DMS79 treated with DMSO at 0.1 percent for 48 hours (cell line): ENCODE data around the gene POU2F3.
"Not testable (repeated sequence)": the region's sequence is repeated elsewhere in the genome, so short reads cannot be mapped to it uniquely, and the experiment has no call there.

Source experiments
- DNase-seq: peaks from one replicate; lab custom pipeline; 2025; lab: John Stamatoyannopoulos, UW

The POU2F3 gene

DNA sequence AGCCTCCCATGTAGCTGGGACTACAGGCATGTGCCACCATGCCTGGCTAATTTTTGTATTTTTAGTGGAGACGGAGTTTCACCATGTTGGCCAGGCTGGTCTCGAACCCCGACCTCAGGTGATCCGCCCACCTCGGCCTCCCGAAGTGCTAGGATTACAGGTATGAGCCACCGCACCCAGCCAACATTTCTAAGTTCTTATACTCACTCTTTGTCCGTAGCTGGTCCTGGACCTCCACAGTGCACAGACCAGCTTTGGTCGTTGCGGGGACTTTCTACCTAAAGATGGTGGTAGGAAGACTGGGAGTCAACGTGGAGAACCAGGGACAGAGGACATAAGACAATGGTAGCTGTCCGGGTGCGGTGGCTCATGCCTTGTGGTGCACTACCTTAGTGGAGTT lies 13.4 kb downstream of the POU2F3 start:
- not testable (repeated sequence) for DNase-seq

DNA sequence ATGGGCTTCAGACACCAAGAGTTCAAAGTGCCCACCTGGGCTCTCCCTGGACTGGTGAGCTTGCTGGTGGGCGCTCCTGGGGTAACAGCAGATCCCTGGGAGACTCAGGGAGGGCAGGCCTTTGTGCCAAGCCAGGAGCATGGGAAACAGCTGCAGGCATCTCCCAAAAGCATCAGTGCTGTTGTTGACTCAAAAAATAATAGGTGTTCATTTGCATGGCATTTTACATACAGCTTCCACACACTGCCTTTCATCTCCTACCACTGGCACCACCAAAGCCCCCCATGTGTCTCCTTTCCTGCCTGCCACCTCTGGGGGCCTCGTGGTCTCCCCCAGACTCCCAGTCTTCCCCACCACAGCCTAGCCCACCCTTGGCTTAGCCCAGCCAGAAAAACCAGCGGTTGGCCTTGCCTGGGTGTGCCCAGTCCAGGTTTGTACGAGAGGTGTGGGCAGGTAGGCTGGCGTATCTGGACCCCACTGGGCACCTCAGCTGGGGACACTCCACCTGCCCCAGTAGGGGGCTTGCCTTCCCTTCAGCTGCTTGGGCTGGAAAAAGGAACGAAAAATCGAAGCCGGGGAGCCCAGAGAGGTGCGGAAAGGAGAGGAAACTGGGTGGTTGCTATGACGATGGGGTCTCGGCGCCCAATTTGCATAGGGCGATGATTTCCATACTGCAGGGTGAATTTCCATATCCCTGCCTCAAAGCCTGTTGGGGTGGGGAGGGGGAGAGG lies 15.0 kb downstream of the POU2F3 start:
- DNase-seq: peak; percentile 27

DNA sequence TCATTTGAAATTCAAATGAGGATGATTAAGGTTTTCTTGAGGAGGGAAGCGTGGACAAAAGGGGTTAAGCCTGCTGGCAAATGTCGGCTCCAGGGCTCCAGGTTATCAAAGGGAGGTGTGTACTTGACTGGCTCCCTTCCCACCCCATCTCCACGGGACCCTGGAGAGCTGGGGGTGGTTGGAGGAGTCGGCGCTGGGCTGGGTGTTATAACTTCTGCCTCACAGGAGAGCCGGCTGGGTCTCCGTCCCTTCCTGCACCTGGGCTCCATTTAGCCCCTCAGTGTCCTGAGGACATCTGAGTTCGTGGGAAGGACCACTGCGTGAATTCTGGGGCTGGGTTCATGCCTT lies 15.6 kb downstream of the POU2F3 start:
- no peak for DNase-seq

DNA sequence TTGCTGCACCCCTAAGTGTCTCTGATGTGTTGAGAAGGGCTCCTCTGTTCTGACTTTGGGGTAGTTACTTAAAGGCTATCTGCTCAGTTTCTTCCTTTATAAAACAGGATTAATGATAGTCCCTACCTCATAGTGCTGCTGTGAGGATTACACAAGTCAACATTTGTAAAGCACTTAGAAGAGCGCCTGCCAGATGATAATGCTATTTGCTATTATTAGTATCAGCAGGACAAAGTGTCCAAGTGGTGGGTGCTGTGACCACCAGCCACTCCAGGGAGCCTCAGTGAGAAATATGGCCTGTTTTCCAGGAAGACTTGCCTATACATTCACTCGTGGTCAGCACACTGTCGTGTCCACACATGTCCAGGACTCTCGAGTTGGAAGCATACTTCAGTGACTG lies 16.2 kb downstream of the POU2F3 start:
- DNase-seq: no peak

DNA sequence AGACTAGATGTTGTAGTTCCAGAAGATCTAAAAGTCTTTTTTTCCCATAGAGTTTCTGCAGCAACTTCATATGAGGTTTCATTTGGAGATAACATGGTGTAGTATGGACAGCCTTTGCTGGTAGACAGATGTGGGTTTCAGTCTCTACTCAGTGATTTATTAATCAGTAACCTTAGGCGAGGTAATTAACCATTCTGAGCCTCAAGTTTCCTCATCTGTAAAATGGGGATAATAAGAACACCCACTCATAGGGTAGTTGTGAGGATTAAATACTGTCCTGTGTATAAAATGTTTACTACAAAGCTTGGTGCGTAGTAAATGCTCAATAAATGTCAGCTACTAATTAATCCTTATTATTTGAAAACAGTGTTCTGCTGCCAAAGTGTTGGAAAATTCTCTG lies 16.8 kb downstream of the POU2F3 start:
- DNase-seq: no peak

DNA sequence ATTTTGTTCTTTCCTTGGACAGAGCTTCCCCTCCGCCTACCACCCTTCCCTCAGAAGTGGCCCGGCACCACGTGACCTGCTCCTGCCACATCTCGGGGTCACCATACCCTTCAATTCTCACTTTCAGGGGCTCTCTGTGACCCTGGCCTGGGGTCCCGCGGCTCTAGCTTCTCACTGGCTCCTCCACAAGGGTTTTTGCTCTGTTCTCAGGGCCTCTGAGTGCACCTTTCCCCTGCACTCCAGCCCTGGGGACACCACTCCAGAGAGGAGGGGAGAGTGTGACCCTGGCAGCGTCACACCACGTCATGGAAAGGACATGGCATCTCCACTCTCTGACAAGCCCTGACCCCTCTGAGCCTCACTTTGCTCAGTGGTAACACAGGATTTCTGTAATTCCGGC lies 17.4 kb downstream of the POU2F3 start:
- no peak for DNase-seq

DNA sequence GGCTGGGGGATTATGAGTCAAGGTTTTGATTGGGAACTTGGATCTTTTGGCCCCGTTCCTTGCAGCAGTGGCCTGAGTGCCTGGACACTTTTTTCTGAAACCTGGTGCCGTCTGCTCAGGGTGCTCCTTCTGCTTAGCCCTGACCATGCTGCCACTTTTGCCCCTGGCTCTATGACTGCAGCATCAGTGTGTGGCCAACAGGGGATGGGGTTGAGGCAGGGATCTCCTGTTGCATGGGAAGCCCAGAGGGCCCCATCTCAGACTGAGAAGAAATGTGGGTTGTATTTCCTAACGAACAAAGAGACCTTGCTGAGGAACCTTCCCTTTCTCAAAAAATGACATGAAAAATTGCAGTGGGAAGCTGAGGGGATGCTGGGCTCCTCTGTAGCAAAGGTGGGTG lies 18.7 kb downstream of the POU2F3 start:
- no peak for DNase-seq

DNA sequence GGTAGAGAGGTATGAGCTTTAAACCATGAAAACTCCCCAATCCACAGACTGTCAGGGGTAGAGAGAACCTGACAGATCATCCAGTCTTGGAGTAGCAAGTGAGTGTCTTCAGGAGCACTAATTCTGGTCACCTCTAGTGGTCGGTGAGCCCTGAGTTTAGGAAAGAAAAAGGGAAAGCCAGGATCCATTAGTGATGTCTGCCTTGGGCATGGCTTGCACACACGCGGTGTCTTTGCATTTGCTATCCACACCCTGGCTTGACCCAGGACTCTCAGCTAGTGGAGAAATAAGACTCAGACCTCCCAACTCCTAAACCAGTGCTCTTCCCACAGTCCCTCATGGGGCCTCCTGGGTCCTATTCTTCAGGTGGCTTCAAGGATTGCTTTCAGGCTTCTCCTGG lies 19.3 kb downstream of the POU2F3 start:
- DNase-seq: no peak

DNA sequence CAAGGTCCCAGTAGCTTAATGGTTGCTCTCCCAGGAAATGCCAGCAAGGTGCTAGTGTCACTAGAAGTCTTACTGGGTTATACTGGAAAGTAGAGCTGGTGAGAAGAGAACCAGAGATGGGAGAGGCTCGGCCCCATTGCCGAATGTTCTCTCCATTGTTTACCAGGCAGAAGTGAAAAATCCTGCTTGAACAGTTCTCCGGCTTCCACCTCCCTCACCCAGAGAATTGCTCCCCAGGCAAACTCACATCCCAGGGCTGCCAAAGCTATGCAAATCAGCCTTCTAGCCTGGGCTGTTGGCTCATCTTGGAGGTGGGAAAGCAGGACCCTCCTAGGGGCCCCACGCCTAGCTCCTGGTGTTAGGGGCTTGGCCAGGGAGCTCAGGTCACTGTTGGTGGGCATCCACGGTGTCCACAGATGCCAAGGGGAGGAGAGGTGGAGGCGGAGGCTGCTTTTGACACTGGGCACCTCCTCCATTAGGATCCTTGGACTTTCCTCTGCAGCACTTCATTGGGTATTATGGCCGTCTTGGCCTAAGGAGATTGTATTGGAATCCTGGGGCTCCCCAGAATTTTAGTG lies 20.1 kb downstream of the POU2F3 start:
- DNase-seq: no peak

DNA sequence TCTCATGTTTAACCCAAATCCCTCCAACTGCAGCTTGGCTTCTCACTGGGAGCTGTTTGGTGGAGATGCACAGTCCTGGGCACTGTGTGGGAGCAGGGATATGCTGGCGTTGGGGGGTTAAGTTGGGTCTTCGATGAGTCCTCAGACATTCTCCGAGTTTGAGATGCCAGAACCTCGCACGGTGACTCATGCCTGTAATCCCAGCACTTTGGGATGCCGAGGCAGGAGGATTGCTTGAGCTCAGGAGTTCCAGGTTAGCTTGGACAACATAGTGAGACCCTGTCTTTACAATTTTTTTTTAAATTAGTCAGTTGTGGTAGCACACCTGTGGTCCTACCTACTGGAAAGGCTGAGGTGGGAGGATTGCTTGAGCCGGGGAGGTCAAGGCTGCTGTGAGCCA lies 20.7 kb downstream of the POU2F3 start:
- DNase-seq: no peak

DNA sequence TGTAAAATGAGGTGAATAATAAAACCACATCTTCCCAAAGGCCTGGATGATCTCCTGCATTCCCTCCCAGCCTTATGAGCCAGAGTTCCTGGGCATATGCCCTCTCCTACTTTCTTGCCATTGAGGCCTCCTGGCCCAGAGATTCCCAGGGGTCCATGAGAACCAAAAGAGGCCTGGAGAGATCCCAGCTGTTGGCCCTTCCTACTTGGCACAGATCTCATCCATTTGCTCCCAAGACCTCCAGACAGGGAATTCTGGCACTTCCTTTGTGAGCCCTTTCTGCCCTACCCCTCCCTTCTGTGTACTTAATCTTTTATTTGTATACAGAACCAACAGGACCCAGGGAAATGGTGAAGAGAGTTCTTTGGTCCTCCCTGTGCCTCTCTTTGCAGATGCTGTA lies 21.4 kb downstream of the POU2F3 start:
- DNase-seq: no peak

DNA sequence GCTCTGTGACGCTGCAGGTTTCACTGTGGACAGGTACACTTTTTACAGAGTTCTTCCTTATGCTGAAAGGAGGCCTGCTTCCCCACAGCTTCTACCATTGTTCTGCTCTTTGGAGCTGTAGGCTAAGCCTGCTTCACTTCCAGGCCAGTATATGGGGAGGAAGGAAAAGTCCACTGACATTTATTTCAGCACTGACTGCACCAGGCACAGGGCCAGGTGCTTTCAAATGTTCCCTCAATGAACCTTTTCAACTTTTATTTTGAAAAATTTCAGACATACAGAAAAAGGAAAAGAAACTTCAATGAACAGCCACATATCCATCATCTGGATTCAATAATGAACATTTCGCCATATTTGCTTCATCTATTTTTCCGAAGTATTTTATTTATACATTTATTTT lies 22.0 kb downstream of the POU2F3 start:
- no peak for DNase-seq

DNA sequence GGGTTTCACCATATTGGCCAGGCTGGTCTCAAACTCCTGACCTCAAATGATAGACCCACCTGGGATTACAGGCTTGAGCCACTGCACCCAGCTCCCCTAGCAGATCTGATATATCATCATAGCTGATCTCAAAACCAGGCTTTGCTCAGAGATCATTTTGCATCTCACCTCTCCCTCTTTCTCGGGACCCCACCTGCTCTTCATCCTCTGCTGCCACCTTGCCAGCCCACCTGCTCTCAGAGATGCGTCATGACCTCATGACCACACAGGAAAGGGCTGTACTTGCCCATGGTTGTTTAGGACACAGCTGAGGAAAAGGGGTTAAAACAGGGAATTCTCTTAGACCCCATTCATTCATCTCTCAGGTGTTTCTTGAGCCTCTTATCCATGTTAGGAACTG lies 27.4 kb downstream of the POU2F3 start:
- DNase-seq: no peak

DNA sequence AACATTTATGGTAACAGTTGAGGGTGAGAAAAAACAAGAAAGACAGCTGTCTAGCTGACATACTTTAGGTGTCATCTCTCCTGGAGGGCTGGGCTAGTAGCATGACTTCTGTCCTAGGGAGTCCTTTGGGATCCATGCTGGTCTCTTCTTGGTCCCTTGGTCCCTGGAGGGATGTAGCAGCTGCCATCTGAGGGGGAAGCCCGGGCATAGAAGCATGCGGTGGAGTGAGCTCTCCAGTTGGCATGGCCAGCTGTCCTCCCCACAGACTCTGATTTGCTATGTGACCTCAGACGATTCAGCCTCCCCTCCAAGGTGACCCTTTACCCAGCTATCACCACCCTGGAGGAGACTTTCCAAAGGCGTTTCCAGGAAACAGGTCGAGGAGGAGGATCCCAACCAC lies 28.7 kb downstream of the POU2F3 start:
- no peak for DNase-seq

DNA sequence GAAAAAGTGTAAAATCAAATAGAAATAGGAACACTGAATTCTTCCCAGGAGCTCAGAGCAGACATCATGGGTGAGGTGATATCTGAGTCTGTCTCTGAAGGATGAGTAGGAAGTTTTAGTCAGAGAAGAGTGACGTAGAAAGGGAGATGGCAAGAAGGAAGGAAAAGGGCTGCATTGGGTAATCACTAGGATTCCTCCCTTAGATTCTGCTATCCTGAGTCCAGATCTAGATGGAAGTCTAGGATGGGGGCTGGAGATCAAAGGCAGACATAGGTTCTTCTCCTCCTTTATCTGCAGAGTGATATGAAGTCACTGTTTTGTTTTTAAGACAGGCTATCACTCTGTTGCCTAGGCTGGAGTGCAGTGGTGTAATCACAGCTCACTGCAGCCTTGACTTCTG lies 30.4 kb downstream of the POU2F3 start:
- DNase-seq: no peak

DNA sequence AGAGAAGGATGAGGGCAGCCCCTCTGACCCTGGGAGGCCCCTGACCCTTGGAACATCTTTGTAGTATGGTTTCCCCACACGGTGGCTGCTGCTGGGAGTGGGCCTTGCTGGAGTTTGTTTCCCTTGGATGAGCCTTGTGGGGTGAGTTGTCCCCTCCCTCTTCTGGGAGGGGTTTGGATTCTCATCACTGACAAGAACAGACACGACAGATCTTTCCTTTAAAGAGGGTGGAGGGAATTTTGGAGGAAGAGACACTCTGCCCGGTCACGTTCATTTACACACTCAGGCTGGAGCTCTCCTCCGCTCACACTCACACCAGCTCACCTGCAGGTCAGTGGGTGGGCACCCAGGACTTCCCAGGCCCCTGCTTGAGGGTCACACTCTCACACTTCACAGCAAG lies 31.7 kb downstream of the POU2F3 start:
- no peak for DNase-seq

DNA sequence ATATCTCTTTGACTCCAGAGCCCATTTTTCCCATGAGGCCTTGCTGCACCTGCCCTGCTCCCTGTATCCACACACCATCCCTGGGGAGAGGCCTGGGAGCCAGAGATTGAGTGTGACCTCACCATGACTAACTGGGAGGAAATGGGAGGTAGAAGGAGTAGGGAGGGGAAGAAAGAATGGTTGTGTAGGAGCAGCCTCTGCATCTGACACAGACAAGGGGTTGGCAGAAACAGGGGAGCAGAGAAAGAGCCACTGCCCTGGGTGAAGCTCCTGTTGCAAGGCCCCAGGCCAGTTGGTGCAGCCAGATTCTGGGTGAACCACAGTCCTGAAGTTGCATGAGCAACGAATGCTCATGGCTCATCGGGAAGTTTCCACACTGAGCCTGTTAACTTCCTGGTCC lies 32.4 kb downstream of the POU2F3 start:
- no peak for DNase-seq

DNA sequence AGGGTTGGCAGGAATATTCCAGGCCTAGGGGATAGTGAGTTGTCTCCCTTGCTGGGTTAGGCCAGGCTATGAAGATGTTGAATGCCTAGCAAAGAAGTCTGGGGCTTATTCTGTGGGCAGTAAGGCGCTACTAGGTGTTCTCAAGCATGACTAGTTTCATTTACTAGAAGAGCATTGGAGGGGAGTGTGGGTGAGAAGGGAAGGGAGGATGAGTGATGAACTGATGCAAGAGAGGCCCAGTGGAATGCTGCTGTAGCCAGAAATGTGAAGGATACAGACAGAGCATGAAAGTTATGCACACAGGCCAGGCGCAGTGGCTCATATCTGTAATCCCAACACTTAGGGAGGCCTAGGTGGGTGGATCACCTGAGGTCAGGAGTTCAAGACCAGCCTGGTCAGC lies 33.5 kb downstream of the POU2F3 start:
- no peak for DNase-seq

DNA sequence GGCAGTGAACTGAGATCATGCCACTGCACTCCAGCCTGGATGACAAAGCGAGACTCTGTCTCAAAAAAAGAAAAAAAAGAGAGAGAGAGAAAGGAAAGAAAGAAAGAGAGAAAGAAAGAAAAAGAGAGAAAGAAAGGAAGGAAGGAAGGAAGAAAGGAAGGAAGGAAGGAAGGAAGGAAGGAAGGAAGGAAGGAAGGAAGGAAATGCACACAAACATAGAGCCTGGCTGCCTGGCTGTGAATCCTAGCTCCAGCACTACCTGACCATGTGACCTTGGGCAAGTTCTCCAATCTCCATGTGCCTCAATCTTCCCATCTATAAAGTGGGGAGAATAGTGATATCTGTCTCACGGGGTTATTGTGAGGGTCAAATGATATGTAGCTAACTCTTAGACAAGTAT lies 34.0 kb downstream of the POU2F3 start:
- not testable (repeated sequence) for DNase-seq

DNA sequence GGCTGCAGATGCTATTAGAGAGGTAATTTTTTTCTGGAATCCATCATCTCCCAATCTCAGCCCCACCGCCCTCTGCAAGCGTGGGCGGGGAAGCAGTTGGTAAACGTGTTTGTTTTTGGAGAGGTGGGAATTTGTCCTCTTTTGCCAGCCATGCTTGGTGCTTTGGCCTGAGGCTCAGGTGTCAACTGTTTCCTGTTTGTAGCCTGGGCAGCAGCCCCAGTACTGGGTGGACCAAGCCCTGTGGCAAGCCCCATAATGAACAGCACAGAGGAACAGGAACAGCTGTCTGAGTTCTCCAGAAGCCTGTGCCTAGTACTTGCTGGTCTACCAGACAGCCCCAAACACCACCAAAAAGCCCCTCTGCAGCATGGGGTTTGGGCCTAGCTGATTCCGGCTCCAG lies 39.6 kb downstream of the POU2F3 start:
- no peak for DNase-seq

DNA sequence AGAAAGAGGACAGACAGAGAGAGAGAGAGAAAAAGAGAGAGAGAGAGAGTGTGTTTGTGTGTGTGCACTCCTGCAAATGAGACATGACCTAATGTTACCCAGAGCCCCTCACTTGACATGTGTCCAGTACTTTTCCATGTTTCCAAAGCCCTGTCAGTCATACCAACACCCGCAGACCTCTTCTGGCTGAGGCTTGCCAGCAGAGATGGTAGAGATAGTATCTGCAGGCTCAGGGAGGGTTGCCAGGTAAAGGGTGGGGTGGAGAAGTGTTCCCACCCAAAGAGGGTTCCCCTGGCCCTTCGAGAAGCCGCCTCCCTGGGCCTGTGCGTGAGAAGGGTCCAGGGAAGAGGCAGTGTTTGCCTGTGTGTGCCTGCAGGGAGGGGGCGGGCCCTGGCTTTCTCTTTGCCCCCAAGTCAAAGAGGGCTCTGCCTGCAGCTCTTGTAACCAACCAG lies 40.7 kb downstream of the POU2F3 start:
- DNase-seq: no peak

DNA sequence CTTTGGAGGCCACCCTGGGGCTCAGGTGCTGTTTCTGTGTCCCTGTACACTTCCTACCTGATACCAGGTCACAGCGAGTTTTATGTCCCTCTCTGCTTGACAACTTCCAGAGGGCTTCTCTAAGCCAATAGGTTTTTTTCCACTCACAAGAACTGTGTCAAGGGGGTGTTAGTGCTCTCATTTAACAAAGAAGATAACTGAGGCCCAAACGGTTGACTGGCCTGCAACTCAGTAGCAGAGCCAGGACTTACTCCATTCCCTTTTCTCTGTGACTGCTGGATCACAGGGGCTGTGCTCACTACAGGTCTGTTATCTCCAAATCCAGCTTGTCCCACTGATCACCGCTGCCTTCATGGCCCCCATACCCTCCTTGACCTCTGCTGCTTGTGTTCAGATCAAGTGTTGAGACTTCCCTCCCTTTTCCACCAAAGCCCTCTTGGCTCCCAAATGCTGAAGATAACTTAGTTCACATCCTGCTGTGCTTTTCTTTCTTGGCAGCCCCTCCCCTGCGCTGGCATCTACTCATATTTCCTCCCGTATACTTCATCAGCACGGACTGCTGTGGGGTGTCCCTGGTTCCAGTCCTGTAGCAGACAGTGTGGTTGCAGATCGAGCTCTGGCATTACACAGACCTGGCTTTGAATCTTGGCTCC lies 41.3 kb downstream of the POU2F3 start:
- DNase-seq: no peak

DNA sequence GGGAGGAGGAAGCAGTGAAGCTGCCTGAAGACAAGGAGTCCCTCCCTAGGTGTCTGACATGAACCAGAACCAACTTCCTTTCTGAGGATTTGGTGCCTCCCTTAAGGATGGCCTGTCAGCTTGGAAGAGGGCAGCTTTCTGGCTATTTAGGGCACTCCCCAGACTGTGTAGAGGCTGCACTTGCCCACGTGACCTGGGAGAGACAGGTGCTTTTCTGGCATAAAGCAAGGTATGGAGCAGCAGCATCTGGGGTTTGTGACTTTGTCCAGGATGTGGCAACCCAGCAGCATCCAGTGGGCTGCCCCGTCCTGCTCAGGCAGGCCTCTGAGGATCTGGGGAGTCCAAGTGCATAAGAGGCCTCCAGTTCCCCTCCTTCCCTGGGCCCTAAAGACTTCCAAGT lies 43.2 kb downstream of the POU2F3 start:
- no peak for DNase-seq

DNA sequence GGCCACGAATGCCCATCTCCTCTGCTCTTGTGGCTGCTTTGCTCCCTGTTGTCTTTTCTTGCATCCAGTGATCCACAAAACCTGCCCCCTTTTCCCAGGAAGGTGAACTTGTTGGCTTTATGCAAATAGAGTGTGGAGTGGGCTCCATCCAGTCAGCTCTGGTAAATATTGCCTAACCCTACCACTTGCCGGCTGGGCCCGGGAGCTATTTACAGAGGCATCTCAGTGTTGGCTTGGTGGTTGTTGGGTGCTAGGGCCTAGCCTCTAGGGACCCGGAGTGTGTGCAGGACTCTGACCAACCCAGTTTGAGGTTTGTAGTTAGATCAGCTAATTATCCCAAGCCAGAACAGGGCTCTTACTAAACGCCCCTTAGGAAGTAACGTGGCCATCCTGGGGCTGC lies 44.3 kb downstream of the POU2F3 start:
- no peak for DNase-seq
